ENCODE data around the gene NR4A1.

NR4A1 gene

GRCh38 chr12:52055731-52056711 is 4.8 kb downstream of the NR4A1 start:
- no peak for DNase-seq (ENCODE audit: low read depth)
- TF ChIP-seq CTCF (IDR thresholded peaks at IDR 0.05; ENCODE audit: insufficient read depth, low read depth, low read length, missing control alignments): no peak

GRCh38 chr12:52056801-52057637 is 5.8 kb downstream of the NR4A1 start:
- no peak overlapping the region for H3K4me3 ChIP-seq (ENCODE audit: low read depth, low read length)
- TF ChIP-seq CTCF (IDR thresholded peaks at IDR 0.05; ENCODE audit: insufficient read depth, low read depth, low read length, missing control alignments): no peak
- DNase-seq (ENCODE audit: low read depth): no peak

More at GRCh38 chr12:52055731-52056711, 4.8 kb downstream of the NR4A1 start:
- no peak overlapping the region for H3K4me3 ChIP-seq (ENCODE audit: low read depth, low read length)

- TF ChIP-seq CTCF (IDR thresholded peaks at IDR 0.05; ENCODE audit: insufficient read depth, low read depth, low read length, missing control alignments): no peak
- DNase-seq (ENCODE audit: low read depth): no peak
- no peak overlapping the region for H3K4me3 ChIP-seq (ENCODE audit: low read depth, low read length)
These were observed 6.7 kb downstream of the NR4A1 start for GRCh38 chr12:52057638-52058576.

GRCh38 chr12:52058631-52059361 is 7.6 kb downstream of the NR4A1 start:
- no peak for DNase-seq (ENCODE audit: low read depth)
- H3K4me3 ChIP-seq (ENCODE audit: low read depth, low read length): no peak overlapping the region
- no peak for TF ChIP-seq CTCF (IDR thresholded peaks at IDR 0.05; ENCODE audit: insufficient read depth, low read depth, low read length, missing control alignments)

- DNase-seq (ENCODE audit: low read depth): no peak
- no peak for TF ChIP-seq CTCF (IDR thresholded peaks at IDR 0.05; ENCODE audit: insufficient read depth, low read depth, low read length, missing control alignments)
- no peak overlapping the region for H3K4me3 ChIP-seq (ENCODE audit: low read depth, low read length)
These were observed 8.6 kb downstream of the NR4A1 start for GRCh38 chr12:52059582-52060497.
